K562 (cell line): ENCODE measurements around the gene TIMM17B. TPM values are rescaled to one million over a fixed set of nuclear protein-coding genes. Genes with fewer than 3 reads are reported as not detected.

ENCODE experiments used
- ADNP ChIP-seq: fragments of 200-800 bp; sonication (Bioruptor generic); IDR thresholded peaks from 2 replicates; pipeline ENCODE4 v1.6.1; 2016; ENCODE audit warnings: missing genetic modification characterization, missing compliant biosample characterization
- CBX2 ChIP-seq: fragments of 200-600 bp; sonication (generic); IDR thresholded peaks from one replicate; pipeline ENCODE4 v1.6.1; 2012; ENCODE audit warnings: mild to moderate bottlenecking, low read length, inconsistent platforms; ENCODE audit not compliant: insufficient read depth, poor library complexity, severe bottlenecking
- CTBP1 ChIP-seq: fragments of 450-650 bp; IDR thresholded peaks from 2 replicates; pipeline ENCODE4 v1.6.1; 2016; ENCODE audit warnings: borderline replicate concordance
- CXXC5 ChIP-seq: fragments of 250-450 bp; sonication (Bioruptor Pico); IDR thresholded peaks from 2 replicates; pipeline ENCODE4 v1.8.0; 2022; ENCODE audit warnings: inconsistent platforms, mild to moderate bottlenecking, moderate library complexity
- GTF2E2 ChIP-seq: fragments of 200-800 bp; sonication (Bioruptor generic); IDR thresholded peaks from 2 replicates; pipeline ENCODE4 v1.6.1; 2016; ENCODE audit warnings: missing genetic modification characterization, missing compliant biosample characterization
- IFI16 ChIP-seq: fragments of 250-450 bp; sonication (Bioruptor Pico); IDR thresholded peaks from 2 replicates; pipeline ENCODE4 v2.1.2; 2022; ENCODE audit warnings: mild to moderate bottlenecking, inconsistent platforms
- L3MBTL2 ChIP-seq: fragments of 450-650 bp; IDR thresholded peaks from 2 replicates; pipeline ENCODE4 v1.6.1; 2016; ENCODE audit warnings: mild to moderate bottlenecking, moderate library complexity
- POLR2A ChIP-seq: fragments of 450-650 bp; conservative IDR thresholded peaks from 2 replicates; pipeline ENCODE4 v1.6.1; 2016
- PTRF ChIP-seq: fragments of 450-650 bp; IDR thresholded peaks from 2 replicates; pipeline ENCODE4 v1.6.1; 2016; ENCODE audit warnings: mild to moderate bottlenecking, missing genetic modification characterization, missing compliant biosample characterization
- RFX1 ChIP-seq: fragments of 450-650 bp; IDR thresholded peaks from 2 replicates; pipeline ENCODE4 v1.6.1; 2016; ENCODE audit warnings: mild to moderate bottlenecking, moderate library complexity
- SMARCE1 ChIP-seq: fragments of 450-650 bp; IDR thresholded peaks from 2 replicates; pipeline ENCODE4 v1.7.1; 2016; ENCODE audit warnings: mild to moderate bottlenecking
- ZBTB7A ChIP-seq: IDR thresholded peaks from 2 replicates; pipeline ENCODE4 v1.6.1; 2011; ENCODE audit warnings: low read depth, mild to moderate bottlenecking, low read length, moderate library complexity, borderline replicate concordance; ENCODE audit not compliant: control insufficient read depth
- ZBTB8A ChIP-seq: fragments of 450-650 bp; IDR thresholded peaks from 2 replicates; pipeline ENCODE4 v1.6.1; 2018; ENCODE audit warnings: mild to moderate bottlenecking, moderate library complexity; ENCODE audit not compliant: partially characterized antibody
- polyA plus RNA-seq, 8 experiments: library from polyadenylated mRNA; depleted of rRNA in 4 of 8; stranded (reverse) in 5 of 8; unstranded in 3 of 8; fragments of >200 nt; fragmentation: Nextera tagmentation in 2 of 8; fragmentation: Illumina TruSeq in 1 of 8; extraction: Ambion mirVana in 2 of 8; extraction: Trizol in 1 of 8; gene quantifications; 2 replicates each; pipeline versions ENCODE4 v1.2.1 to v1.2.3, GENCODE V29; 2011 to 2014; ENCODE audit warnings: inconsistent platforms in 1 of 8, missing spikeins in 1 of 8
- total RNA-seq, 7 experiments: library from RNA; depleted of rRNA in 6 of 7; stranded (reverse); fragments of >200 nt in 6 of 7; fragmentation: Illumina TruSeq in 2 of 7; extraction: Trizol in 2 of 7; gene quantifications; 2 replicates each; pipeline versions ENCODE4 v1.2.1 to v1.2.3, GENCODE V29; 2011 to 2021; ENCODE audit warnings: low replicate concordance in 1 of 7
- TF ChIP-seq, protein P1 (sequence below): sonication (generic); formaldehyde crosslinking; IDR thresholded peaks from 2 replicates; pipeline ENCODE4 v1.8.0; 2023; ENCODE audit warnings: missing genetic modification reagents, mild to moderate bottlenecking, borderline replicate concordance
- TF ChIP-seq, protein P2 (sequence below): fragments of 250-450 bp; sonication (Bioruptor Pico); IDR thresholded peaks from 2 replicates; pipeline ENCODE4 v1.4.0; 2020
- TF ChIP-seq, protein P3 (sequence below): fragments of 450-650 bp; formaldehyde crosslinking; IDR thresholded peaks from 2 replicates; pipeline ENCODE4 v1.4.0; 2020; ENCODE audit warnings: mild to moderate bottlenecking
- TF ChIP-seq, protein P4 (sequence below): fragments of 150-350 bp; IDR thresholded peaks from 2 replicates; pipeline ENCODE4 v1.6.1; 2014; ENCODE audit warnings: low read depth, mild to moderate bottlenecking, low read length, borderline replicate concordance

The TIMM17B gene
- total and polyA plus RNA-seq, 9 of the 15 experiments (the other 6 are each of a cell fraction or from before 2014, with no cell fraction given): 9.9 to 184 (median 115) TPM

DNA sequence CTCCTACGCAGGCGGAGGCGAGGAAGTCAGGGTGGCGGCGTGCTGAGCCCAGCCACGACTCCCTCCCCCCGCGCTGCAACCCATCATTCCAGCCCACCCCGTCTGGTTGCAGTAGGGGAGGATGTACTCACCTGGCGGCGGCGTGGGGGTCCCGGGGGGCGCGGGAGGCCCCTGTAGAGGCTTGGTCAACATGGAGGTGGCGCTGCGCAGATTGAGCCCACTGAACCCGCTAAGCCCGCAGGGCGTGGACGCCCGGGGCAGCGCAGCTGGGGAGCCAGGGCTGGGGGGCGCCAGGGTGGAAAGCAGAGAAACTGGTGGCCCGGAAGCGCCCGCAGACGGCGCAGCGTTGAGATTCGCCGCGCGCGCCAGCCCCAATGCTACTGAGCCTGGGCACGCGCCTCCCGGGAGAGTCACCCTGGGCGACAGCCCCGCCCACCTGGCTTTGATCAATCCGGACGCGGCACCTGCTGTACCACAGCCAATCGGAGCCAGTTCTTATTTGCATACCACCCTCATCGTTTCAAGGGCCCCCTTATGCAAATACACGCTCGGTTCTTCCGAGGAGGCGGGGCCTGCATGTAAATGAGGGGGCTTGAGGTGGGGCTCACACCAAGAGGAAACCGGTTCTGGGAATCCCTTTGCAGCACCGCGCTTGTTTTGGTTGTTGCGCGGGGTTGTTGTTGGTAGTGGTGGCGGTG is 21.2 kb upstream of the TIMM17B start, which contains the start of gene PIM2 (continued):
- TF ChIP-seq, protein P1, sequence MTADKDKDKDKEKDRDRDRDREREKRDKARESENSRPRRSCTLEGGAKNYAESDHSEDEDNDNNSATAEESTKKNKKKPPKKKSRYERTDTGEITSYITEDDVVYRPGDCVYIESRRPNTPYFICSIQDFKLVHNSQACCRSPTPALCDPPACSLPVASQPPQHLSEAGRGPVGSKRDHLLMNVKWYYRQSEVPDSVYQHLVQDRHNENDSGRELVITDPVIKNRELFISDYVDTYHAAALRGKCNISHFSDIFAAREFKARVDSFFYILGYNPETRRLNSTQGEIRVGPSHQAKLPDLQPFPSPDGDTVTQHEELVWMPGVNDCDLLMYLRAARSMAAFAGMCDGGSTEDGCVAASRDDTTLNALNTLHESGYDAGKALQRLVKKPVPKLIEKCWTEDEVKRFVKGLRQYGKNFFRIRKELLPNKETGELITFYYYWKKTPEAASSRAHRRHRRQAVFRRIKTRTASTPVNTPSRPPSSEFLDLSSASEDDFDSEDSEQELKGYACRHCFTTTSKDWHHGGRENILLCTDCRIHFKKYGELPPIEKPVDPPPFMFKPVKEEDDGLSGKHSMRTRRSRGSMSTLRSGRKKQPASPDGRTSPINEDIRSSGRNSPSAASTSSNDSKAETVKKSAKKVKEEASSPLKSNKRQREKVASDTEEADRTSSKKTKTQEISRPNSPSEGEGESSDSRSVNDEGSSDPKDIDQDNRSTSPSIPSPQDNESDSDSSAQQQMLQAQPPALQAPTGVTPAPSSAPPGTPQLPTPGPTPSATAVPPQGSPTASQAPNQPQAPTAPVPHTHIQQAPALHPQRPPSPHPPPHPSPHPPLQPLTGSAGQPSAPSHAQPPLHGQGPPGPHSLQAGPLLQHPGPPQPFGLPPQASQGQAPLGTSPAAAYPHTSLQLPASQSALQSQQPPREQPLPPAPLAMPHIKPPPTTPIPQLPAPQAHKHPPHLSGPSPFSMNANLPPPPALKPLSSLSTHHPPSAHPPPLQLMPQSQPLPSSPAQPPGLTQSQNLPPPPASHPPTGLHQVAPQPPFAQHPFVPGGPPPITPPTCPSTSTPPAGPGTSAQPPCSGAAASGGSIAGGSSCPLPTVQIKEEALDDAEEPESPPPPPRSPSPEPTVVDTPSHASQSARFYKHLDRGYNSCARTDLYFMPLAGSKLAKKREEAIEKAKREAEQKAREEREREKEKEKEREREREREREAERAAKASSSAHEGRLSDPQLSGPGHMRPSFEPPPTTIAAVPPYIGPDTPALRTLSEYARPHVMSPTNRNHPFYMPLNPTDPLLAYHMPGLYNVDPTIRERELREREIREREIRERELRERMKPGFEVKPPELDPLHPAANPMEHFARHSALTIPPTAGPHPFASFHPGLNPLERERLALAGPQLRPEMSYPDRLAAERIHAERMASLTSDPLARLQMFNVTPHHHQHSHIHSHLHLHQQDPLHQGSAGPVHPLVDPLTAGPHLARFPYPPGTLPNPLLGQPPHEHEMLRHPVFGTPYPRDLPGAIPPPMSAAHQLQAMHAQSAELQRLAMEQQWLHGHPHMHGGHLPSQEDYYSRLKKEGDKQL (CRISPR knock-in tag): no peak
- TF ChIP-seq CTBP1 (peak; percentile 31; the same call in 1 of the 2 replicates), PTRF (tag) (no peak), SMARCE1 (no peak), POLR2A (peak; percentile 93), IFI16 (CRISPR knock-in tag) (no peak), CBX2 (no peak), GTF2E2 (tag) (peak; percentile 90; the same call in 1 of the 2 replicates), ZBTB7A (0 out of 2 replicates have a peak, but pooled peaks have one; percentile 39), CXXC5 (CRISPR knock-in tag) (peak; percentile 56), RFX1 (no peak), L3MBTL2 (peak; percentile 24; the same call in 1 of the 2 replicates), ADNP (no peak), ZBTB8A (no peak)
- TF ChIP-seq, protein P2, sequence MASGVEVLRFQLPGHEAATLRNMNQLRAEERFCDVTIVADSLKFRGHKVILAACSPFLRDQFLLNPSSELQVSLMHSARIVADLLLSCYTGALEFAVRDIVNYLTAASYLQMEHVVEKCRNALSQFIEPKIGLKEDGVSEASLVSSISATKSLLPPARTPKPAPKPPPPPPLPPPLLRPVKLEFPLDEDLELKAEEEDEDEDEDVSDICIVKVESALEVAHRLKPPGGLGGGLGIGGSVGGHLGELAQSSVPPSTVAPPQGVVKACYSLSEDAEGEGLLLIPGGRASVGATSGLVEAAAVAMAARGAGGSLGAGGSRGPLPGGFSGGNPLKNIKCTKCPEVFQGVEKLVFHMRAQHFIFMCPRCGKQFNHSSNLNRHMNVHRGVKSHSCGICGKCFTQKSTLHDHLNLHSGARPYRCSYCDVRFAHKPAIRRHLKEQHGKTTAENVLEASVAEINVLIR (CRISPR knock-in tag): no peak
- TF ChIP-seq, protein P3, sequence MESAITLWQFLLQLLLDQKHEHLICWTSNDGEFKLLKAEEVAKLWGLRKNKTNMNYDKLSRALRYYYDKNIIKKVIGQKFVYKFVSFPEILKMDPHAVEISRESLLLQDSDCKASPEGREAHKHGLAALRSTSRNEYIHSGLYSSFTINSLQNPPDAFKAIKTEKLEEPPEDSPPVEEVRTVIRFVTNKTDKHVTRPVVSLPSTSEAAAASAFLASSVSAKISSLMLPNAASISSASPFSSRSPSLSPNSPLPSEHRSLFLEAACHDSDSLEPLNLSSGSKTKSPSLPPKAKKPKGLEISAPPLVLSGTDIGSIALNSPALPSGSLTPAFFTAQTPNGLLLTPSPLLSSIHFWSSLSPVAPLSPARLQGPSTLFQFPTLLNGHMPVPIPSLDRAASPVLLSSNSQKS: no peak
- TF ChIP-seq, protein P4, sequence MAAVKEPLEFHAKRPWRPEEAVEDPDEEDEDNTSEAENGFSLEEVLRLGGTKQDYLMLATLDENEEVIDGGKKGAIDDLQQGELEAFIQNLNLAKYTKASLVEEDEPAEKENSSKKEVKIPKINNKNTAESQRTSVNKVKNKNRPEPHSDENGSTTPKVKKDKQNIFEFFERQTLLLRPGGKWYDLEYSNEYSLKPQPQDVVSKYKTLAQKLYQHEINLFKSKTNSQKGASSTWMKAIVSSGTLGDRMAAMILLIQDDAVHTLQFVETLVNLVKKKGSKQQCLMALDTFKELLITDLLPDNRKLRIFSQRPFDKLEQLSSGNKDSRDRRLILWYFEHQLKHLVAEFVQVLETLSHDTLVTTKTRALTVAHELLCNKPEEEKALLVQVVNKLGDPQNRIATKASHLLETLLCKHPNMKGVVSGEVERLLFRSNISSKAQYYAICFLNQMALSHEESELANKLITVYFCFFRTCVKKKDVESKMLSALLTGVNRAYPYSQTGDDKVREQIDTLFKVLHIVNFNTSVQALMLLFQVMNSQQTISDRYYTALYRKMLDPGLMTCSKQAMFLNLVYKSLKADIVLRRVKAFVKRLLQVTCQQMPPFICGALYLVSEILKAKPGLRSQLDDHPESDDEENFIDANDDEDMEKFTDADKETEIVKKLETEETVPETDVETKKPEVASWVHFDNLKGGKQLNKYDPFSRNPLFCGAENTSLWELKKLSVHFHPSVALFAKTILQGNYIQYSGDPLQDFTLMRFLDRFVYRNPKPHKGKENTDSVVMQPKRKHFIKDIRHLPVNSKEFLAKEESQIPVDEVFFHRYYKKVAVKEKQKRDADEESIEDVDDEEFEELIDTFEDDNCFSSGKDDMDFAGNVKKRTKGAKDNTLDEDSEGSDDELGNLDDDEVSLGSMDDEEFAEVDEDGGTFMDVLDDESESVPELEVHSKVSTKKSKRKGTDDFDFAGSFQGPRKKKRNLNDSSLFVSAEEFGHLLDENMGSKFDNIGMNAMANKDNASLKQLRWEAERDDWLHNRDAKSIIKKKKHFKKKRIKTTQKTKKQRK: no peak
